GM21381 (cell line): Measurements from ENCODE around the gene SLC26A11.
"Not testable (repeated sequence)": the region's sequence is repeated elsewhere in the genome, so short reads cannot be mapped to it uniquely, and the experiment has no call there.

Experiments
- ATAC-seq: cut with Tn5 transposase; IDR thresholded peaks from one replicate; pipeline ENCODE4 v1.9.1; 2021; ENCODE audit warnings: mild to moderate bottlenecking, moderate library complexity; ENCODE audit not compliant: unreplicated experiment

Gene SLC26A11

DNA sequence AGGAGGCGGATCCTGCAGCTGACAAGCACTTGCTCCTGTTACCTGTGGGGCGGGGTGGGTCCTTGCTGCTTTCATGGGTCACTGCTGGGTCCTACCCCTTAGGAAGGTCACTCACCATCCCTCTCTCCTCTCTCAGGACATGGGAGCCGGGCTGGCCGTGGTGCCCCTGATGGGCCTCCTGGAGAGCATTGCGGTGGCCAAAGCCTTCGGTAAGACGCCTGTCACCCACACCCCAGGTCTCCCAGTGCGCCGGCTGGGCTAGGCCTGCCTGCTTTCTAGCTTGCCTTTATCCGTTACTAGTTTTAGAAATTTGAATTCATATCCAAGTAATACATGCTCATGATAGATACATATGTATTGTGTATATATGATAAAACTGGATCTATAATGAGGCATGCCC, 17.2 kb downstream of the SLC26A11 start:
- ATAC-seq = no peak

- ATAC-seq = no peak
Measured at GRCh38 chr17:80242505-80242904, 22.3 kb downstream of the SLC26A11 start.

DNA sequence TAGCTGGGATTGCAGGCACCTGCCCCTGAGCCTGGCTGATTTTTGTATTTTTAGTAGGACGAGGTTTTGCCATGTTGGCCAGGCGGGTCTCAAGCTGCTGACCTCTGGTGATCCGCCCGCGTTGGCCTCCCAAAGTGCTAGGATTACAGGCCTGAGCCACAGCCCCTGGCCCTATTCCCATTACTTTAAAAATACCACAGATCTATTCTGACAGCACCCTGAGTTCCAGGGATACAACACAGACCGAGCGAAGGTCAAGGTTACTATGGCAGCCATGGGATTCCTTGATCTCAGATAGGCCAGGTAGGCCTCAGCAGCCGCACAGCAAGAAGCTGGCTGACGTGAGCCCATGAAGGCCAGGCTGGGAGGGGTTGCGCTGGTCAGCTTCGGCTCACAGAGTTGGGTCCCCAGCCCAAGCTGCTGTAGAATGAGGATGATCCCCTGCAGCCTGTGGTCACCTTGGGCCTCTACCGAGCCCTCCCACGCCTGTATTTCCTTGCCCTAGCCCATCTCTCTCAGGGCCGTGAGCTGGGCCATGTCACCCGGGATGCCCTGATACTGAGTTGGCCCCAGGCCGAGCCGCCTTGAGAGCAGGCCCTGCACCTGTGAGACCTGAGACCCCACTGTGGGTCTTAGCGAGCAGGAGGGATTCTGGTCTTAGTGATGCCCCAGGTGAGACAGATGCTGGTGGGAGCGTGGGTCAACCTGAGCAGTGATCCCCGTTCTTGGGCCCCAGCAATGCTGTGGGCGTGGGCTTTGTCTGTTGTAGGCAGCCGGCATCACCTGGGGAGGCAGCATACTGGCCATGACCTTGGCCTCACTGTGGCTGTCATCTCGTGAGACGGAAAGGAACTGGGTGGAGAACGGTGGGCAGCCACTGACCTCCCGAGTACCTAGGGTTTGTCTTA, 23.6 kb downstream of the SLC26A11 start:
- no peak for ATAC-seq

- ATAC-seq = not testable (repeated sequence)
Measured at GRCh38 chr17:80244448-80244847, 24.2 kb downstream of the SLC26A11 start.

DNA sequence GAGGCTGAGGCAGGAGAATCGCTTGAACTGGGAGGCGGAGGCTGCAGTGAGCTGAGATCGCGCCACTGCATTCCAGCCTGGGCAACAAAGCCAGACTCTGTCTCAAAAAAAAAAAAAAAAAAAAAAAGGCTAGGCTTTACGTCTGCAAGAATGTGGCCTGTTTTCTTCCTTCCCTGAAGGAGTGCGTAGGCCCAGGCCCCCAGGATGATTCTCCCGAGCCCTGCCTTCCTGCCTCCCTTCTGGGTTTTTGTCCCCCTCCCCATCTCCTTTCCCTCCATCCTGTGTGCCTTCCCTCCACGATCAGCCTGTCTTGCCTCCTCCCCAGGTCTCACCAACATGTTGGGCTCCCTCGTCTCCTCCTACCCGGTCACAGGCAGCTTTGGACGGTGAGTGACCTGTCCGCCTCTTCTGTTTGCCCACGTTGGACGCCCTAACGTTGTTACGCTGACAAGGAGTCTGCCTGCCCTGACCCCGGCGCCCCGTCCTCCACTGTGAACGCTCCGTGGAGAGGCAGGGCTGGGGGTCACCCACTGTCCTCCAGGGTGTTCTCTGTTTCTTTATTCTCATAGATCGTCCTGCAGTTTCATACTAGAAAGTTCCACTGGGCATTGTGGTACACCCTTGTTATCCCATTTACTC, 24.8 kb downstream of the SLC26A11 start:
- ATAC-seq = no peak

DNA sequence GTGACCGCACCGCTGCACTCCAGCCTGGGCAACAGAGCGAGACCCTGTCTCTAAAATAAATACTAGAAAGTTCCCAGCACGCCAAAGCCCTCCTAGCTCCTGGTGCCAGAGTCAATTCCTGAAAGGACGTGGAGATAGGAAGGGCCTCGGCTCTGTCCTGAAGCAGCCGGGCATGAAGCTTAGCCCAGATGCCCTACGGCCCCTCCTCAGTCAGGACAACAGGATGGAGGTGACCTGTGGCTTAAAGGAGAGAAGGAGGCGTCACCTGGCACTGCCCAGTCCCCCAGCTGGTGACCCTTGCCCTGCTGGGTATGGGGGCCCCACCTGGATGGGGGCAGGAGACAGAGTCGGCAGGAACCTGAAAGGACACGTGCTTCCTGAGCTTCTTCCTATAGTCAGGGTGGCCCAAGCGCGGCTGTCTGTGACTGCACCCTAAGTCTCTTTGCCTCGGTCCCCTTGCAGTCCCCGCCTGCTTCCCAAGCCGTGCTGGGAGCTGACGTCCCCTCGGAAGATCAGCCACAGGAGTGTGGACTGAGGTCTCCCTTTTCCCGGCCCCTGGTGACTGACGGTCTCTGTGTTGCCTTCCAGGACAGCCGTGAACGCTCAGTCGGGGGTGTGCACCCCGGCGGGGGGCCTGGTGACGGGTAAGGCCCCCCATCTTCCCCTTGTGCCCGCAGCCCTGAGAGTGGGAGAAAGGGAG, 25.5 kb downstream of the SLC26A11 start:
- no peak for ATAC-seq

DNA sequence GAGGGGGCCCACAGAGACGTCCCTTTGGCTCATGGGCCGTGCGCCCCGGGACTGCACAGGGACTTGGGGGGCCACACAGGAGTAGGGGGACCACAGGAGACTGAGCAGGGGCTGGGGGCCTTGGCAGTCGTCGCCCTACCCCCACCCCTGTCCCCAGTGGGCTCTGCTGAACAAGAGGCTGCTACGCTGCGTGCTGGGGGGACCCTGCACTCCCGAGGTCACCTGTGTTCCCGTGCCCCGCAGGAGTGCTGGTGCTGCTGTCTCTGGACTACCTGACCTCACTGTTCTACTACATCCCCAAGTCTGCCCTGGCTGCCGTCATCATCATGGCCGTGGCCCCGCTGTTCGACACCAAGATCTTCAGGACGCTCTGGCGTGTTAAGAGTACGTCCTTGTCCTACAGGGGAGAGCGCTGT, 26.0 kb downstream of the SLC26A11 start:
- no peak for ATAC-seq

DNA sequence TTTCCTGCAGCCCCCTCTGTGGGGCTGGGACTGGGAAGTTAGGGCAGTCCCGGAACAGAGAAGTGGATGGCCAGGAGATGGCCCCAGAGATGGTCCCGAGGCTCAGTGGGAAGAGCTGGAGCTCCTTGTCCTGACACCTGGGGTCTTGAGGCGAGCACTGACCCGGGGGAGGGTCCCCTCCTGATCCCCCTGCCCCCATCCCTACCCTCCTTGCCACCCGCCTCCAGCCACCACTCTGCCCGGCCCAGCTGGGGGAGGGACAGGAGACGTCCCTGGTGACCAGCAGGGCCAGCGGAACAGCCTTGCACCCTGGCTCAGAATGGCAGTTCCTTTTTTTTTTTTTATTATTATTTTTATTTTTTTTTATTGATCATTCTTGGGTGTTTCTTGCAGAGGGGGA, 26.5 kb downstream of the SLC26A11 start:
- no peak for ATAC-seq

DNA sequence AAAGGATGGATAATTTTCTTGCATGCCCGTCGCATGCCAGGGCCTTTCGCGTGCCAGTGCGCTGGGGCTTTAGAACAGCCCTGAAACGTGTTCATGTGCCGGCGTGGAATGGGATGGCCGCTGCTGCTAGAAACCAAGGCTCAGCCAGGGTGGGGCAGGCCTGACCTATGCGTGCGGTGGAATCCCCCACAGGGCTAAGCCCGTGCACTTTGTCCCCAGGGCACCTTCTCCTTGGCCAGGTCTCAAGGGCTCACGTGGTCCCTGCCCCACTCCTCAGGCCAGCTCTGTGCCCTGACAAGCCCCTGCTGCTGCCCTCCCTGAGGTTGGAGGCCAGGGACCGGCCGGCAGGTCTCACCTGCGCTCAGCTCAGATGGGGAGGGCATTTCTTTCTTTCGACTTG, 27.3 kb downstream of the SLC26A11 start:
- no peak for ATAC-seq

DNA sequence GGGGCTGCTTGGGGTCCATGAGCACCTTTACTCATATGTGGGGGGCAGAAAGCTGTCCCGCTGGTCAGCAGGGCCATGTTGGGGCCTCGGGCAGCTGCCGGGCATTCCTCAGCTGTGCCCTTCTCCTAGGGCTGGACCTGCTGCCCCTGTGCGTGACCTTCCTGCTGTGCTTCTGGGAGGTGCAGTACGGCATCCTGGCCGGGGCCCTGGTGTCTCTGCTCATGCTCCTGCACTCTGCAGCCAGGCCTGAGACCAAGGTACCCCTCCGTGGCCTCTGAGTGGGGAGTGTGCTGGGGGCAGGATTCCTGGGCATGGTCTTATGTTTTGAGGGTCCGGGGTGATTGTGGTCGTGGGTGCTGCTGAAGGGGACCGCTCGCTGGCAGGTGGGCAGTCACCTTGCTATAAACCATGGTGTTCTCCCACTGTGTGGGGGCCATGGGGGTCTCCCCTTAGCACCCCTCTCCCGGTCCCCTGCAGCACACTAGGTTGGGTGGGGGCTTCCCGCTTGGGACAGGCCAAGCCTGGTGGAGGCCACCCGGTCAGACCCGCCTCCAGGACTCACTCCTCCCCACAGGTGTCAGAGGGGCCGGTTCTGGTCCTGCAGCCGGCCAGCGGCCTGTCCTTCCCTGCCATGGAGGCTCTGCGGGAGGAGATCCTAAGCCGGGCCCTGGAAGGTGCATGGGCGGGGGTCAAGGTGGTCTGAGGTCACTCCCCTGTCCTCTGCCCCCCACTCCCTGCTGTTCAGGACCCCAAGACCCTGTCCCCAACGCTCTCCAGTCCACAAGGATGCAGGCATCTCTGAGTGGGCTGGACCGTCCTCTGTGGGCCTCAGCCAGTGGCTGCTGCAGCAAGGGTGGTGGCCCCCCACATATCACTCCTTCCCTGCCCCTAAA, 28.0 kb downstream of the SLC26A11 start:
- no peak for ATAC-seq

- ATAC-seq = no peak
Measured at GRCh38 chr17:80248894-80249710, 28.9 kb downstream of the SLC26A11 start.

DNA sequence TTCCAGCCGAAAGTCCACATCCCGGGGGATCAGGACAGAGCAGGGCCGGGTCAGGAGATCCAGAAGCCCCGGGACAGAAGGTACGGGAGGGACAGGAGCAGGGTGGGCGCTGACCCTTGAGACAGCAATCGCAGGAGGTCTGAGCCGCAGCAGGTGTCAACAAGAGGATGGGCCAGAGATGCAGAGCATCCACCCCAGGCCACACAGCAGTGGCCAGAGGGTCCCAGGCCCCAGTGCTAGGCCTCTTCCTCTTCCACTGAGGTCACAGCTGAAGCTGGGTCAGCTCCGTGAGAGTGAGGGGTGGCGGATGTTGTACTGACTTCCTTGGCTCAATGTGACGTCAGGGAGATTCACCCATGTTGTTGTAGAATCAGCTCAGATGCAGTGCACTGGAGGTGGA, 31.7 kb downstream of the SLC26A11 start:
- no peak for ATAC-seq

DNA sequence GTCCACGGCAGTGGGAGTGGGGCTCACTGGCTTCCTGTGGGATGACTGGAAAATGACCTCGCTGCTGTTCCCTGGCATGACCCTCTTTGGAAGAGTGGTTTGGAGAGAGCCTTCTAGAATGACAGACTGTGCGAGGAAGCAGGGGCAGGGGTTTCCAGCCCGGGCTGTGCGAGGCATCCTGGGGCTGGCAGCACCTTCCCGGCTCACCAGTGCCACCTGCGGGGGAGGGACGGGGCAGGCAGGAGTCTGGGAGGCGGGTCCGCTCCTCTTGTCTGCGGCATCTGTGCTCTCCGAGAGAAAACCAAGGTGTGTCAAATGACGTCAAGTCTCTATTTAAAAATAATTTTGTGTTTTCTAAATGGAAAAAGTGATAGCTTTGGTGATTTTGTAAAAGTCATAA, 32.6 kb downstream of the SLC26A11 start:
- peak; percentile 49 for ATAC-seq

GRCh38 chr17:80253631-80254395, 33.6 kb downstream of the SLC26A11 start:
- no peak for ATAC-seq

GRCh38 chr17:80254396-80255251, 34.4 kb downstream of the SLC26A11 start:
- ATAC-seq = peak; percentile 40

- ATAC-seq = no peak
Measured at GRCh38 chr17:80256034-80256350, 35.8 kb downstream of the SLC26A11 start.

GRCh38 chr17:80257716-80258213, 37.5 kb downstream of the SLC26A11 start:
- ATAC-seq = no peak

GRCh38 chr17:80258296-80258695, 38.1 kb downstream of the SLC26A11 start:
- ATAC-seq = not testable (repeated sequence)
